H54 (cell line): Measurements from ENCODE around the gene FRMD1.

ENCODE experiments used
- DNase-seq: peaks from one replicate; pipeline ENCODE4 v3.0.0; 2011; ENCODE audit warnings: low spot score, mixed read lengths; ENCODE audit not compliant: insufficient read length
- FAIRE-seq: peaks from 3 replicates; lab custom pipeline; 2011; peaks lifted over from hg19 to GRCh38; lab: Jason Lieb, UNC
- POLR2A ChIP-seq: IDR thresholded peaks from 2 replicates; pipeline ENCODE4 v1.6.1; 2011; ENCODE audit warnings: low read depth, mild to moderate bottlenecking, low read length

Gene FRMD1

GRCh38 chr6:168047841-168048723 lies 30.9 kb downstream of the FRMD1 start:
- no peak for TF ChIP-seq POLR2A
- FAIRE-seq = no peak
- no peak for DNase-seq

- TF ChIP-seq POLR2A = no peak
- DNase-seq (no peak), FAIRE-seq (no peak)
Measured at GRCh38 chr6:168046696-168047095, 32.3 kb downstream of the FRMD1 start.

GRCh38 chr6:168045706-168046620 lies 33.0 kb downstream of the FRMD1 start:
- FAIRE-seq (no peak), DNase-seq (no peak)
- TF ChIP-seq POLR2A = no peak

- no peak for TF ChIP-seq POLR2A
- DNase-seq (no peak), FAIRE-seq (no peak)
Measured at GRCh38 chr6:168045141-168045691, 33.8 kb downstream of the FRMD1 start.

- TF ChIP-seq POLR2A = no peak
- no peak for FAIRE-seq
Measured at GRCh38 chr6:168044521-168045130, 34.4 kb downstream of the FRMD1 start.

GRCh38 chr6:168043848-168044415 lies 35.1 kb downstream of the FRMD1 start:
- no peak for DNase-seq
- no peak for FAIRE-seq
- TF ChIP-seq POLR2A = no peak

More at GRCh38 chr6:168044521-168045130, 34.4 kb downstream of the FRMD1 start:
- DNase-seq = no peak

- no peak for TF ChIP-seq POLR2A
- FAIRE-seq (no peak), DNase-seq (no peak)
Measured at GRCh38 chr6:168043193-168043847, 35.7 kb downstream of the FRMD1 start.

- no peak for TF ChIP-seq POLR2A
- FAIRE-seq (no peak), DNase-seq (no peak)
Measured at GRCh38 chr6:168042426-168043192, 36.4 kb downstream of the FRMD1 start.

- FAIRE-seq = no peak
- TF ChIP-seq POLR2A = no peak
- DNase-seq = no peak
Measured at GRCh38 chr6:168041928-168042327, 37.1 kb downstream of the FRMD1 start.

GRCh38 chr6:168040856-168041496 lies 38.0 kb downstream of the FRMD1 start:
- DNase-seq (no peak), FAIRE-seq (no peak)
- TF ChIP-seq POLR2A = no peak

GRCh38 chr6:168039849-168040248 lies 39.2 kb downstream of the FRMD1 start:
- no peak for TF ChIP-seq POLR2A
- no peak for DNase-seq
- no peak for FAIRE-seq
